ENCODE data around the gene MYOF.

MYOF gene

GRCh38 chr10:93280699-93281366, 201.3 kb downstream of the MYOF start:
- no peak for DNase-seq

- no peak for DNase-seq
Observed at GRCh38 chr10:93280121-93280698, 201.9 kb downstream of the MYOF start.

GRCh38 chr10:93277360-93277759, 204.8 kb downstream of the MYOF start:
- DNase-seq, result no peak

GRCh38 chr10:93274419-93274818, 207.7 kb downstream of the MYOF start:
- no peak for DNase-seq

- DNase-seq, result no peak
Observed at GRCh38 chr10:93272884-93273675, 209.1 kb downstream of the MYOF start.

GRCh38 chr10:93271347-93271746, 210.8 kb downstream of the MYOF start:
- DNase-seq, result no peak

GRCh38 chr10:93269281-93269680, 212.9 kb downstream of the MYOF start:
- DNase-seq, result no peak

- no peak for DNase-seq
Observed at GRCh38 chr10:93268021-93268420, 214.1 kb downstream of the MYOF start.

- no peak for DNase-seq
Observed at GRCh38 chr10:93267521-93267920, 214.6 kb downstream of the MYOF start.

GRCh38 chr10:93266858-93267257, 215.3 kb downstream of the MYOF start:
- no peak for DNase-seq

- DNase-seq, result no peak
Observed at GRCh38 chr10:93261961-93262610, 220.0 kb downstream of the MYOF start.

- no peak for DNase-seq
Observed at GRCh38 chr10:93261089-93261488, 221.0 kb downstream of the MYOF start.

GRCh38 chr10:93259126-93259525, 223.0 kb downstream of the MYOF start:
- DNase-seq, result no peak
